Measurements from ENCODE around the gene ISG15. TPM values are rescaled to one million over a fixed set of nuclear protein-coding genes. Genes with fewer than 3 reads are reported as not detected.

ISG15 gene
- polyA plus RNA-seq, 1 of the 3 experiments (the other 2 are of a cell fraction) = 28.6 TPM

DNA sequence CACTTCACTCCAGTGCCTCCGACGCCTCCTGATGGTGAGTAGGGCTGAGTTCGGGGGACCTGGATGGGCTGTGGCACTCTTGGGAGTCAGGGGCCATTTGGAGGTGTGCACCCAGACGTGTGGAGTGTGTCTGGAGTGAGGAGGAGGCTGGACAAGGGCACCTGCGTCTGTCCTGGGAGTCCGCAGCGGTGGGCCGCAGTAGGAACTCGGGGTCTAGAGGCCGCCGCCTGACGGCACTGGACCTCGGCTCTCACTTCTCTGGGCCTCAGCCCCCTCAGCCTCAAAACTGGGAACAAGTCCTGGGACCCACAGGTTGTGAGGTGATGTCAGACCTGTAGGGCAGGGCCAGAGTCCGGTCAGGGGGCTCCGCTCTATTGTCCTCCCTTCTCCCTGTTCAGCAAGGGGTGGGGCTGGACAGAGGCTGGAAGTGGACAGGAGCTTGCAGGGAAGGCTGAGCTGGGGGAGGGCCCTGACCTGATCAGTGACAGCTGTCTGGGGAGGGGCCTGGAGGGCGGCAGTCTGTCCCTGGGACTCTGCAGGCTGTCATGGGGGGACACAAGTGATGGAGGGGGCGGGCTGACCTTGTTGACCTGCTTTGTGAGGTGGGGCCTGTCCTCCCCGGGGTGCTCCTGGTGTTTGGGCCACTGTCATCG is 22.1 kb downstream of the ISG15 start:
- H3K27ac ChIP-seq (ENCODE audit: low read depth in 2 of 2, low read length in 1 of 2) = no peak overlapping the region
- H3K36me3 ChIP-seq (replicated peaks in 1 of 2; ENCODE audit: control insufficient read depth in 1 of 2, insufficient read depth in 2 of 2, low read length in 1 of 2) = no peaks in the 10 kb centered on the region
- TF ChIP-seq, protein P1, sequence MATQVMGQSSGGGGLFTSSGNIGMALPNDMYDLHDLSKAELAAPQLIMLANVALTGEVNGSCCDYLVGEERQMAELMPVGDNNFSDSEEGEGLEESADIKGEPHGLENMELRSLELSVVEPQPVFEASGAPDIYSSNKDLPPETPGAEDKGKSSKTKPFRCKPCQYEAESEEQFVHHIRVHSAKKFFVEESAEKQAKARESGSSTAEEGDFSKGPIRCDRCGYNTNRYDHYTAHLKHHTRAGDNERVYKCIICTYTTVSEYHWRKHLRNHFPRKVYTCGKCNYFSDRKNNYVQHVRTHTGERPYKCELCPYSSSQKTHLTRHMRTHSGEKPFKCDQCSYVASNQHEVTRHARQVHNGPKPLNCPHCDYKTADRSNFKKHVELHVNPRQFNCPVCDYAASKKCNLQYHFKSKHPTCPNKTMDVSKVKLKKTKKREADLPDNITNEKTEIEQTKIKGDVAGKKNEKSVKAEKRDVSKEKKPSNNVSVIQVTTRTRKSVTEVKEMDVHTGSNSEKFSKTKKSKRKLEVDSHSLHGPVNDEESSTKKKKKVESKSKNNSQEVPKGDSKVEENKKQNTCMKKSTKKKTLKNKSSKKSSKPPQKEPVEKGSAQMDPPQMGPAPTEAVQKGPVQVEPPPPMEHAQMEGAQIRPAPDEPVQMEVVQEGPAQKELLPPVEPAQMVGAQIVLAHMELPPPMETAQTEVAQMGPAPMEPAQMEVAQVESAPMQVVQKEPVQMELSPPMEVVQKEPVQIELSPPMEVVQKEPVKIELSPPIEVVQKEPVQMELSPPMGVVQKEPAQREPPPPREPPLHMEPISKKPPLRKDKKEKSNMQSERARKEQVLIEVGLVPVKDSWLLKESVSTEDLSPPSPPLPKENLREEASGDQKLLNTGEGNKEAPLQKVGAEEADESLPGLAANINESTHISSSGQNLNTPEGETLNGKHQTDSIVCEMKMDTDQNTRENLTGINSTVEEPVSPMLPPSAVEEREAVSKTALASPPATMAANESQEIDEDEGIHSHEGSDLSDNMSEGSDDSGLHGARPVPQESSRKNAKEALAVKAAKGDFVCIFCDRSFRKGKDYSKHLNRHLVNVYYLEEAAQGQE (IDR thresholded peaks at IDR 0.05; ENCODE audit: low read depth, low read length) = no peak
- TF ChIP-seq ELF1 (IDR thresholded peaks at IDR 0.05) = no peak
- no peak for TF ChIP-seq NFIC (IDR thresholded peaks at IDR 0.05; ENCODE audit: borderline replicate concordance)
- TF ChIP-seq, protein P2, sequence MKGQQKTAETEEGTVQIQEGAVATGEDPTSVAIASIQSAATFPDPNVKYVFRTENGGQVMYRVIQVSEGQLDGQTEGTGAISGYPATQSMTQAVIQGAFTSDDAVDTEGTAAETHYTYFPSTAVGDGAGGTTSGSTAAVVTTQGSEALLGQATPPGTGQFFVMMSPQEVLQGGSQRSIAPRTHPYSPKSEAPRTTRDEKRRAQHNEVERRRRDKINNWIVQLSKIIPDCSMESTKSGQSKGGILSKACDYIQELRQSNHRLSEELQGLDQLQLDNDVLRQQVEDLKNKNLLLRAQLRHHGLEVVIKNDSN (IDR thresholded peaks at IDR 0.05; ENCODE audit: borderline replicate concordance, low read depth) = no peak
- no peak for TF ChIP-seq NRF1 (IDR thresholded peaks at IDR 0.05; ENCODE audit: low read depth, low read length)
- 95% methylated on average over 14 of the region's 19 CpGs for WGBS (ENCODE audit: low lambda C conversion rate)
- no peaks in the 10 kb centered on the region for H3K9me3 ChIP-seq
- no peaks in the 10 kb centered on the region for H3K9me2 ChIP-seq
- H3K4me2 ChIP-seq = no peak overlapping the region
- H3K4me1 ChIP-seq (ENCODE audit: control insufficient read depth in 1 of 2, insufficient read depth in 2 of 2, low read depth in 1 of 2, low read length in 1 of 2) = peaks cover 0 to 24% of the 10 kb centered on the region in 2 experiments; a peak in 1 of 4 replicates
- no peak overlapping the region for H3K9ac ChIP-seq
- H3K79me2 ChIP-seq (ENCODE audit: insufficient read depth) = no peaks in the 10 kb centered on the region
- CTCF ChIA-PET = interaction anchor here (1.4 to 4.5 kb wide), 7 partner anchors 12 to 85 kb away, joined by 3 to 93 read pairs (median 13); no protein-coding TSS in a partner anchor
- H3F3A ChIP-seq (replicated peaks; ENCODE audit: insufficient read depth) = no peaks in the 10 kb centered on the region
- H3K4me3 ChIP-seq (ENCODE audit: low read depth in 2 of 2, low read length in 1 of 2) = no peak overlapping the region
- POLR2A ChIA-PET = no interaction called here
- H4K20me1 ChIP-seq (ENCODE audit: insufficient read depth) = peaks cover 46% of the 10 kb centered on the region
- H3K27me3 ChIP-seq (ENCODE audit: insufficient read depth) = no peaks in the 10 kb centered on the region
- DNase-seq = no peak
- H2AFZ ChIP-seq (ENCODE audit: low read depth) = no peak overlapping the region

DNA sequence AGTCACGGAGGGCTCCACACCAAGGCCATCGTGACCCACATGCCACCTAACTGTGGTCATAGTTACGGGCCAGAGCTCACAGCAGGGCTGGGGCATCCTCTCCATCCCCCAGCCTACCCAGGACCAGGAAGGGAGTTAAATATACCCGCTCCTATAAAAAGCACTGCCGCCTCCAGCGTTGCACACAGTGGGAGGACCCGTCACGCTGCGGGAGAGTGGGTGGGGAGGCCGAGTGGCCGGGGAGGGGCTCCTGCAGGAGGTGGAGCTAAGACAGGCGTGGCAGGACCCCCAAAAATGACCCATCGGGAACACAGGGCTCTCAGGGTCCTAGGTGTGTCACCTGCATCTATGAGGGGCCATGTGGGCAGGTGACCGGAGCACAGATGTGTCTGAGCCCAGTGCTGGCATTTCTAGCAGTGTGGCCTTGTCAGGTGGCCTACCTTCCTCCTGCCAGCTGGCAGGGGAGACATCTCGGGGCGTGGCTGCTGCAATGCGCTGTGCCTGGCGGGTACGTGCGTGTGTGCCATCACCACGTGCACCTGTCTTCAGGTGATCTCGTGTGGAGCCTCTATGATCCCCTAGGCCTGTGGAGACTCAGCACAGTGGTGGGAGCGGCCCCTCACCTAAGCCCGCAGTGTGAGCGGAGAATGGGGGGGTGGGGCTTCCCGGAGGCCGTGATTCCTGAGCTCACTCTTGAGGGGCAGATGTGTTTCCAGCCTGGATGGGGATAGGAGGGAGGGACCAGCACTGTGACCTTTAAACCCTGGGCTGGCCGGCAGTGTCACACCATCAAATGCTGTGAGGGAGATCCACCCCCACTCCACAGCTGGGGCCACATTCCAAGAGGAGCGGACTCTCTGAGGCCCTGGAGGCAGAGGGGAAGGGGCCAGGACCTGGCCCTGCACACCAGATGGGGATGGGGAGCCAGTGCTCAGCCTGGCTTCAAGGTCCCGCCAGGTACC is 24.4 kb downstream of the ISG15 start:
- no peaks in the 10 kb centered on the region for H3K9me2 ChIP-seq
- H2AFZ ChIP-seq (ENCODE audit: low read depth) = no peak overlapping the region
- H3K4me1 ChIP-seq (ENCODE audit: control insufficient read depth in 1 of 2, insufficient read depth in 2 of 2, low read depth in 1 of 2, low read length in 1 of 2) = peaks cover 0 to 24% of the 10 kb centered on the region in 2 experiments; a peak in 1 of 4 replicates
- H3K9ac ChIP-seq = no peak overlapping the region
- no peak for DNase-seq
- ChIA-PET POLR2A (no interaction called here), CTCF (interaction anchor here (0.8 to 4.5 kb wide), 11 partner anchors 13 to 53 kb away, joined by 3 to 43 read pairs (median 4); partner anchors contain the start of gene AGRN)
- H3K36me3 ChIP-seq (replicated peaks in 1 of 2; ENCODE audit: control insufficient read depth in 1 of 2, insufficient read depth in 2 of 2, low read length in 1 of 2) = no peaks in the 10 kb centered on the region
- H3K79me2 ChIP-seq (ENCODE audit: insufficient read depth) = no peaks in the 10 kb centered on the region
- TF ChIP-seq NFIC (IDR thresholded peaks at IDR 0.05; ENCODE audit: borderline replicate concordance) = no peak
- no peak for TF ChIP-seq EZH2phosphoT487 (IDR thresholded peaks at IDR 0.05; ENCODE audit: borderline replicate concordance, low read depth)
- no peak for TF ChIP-seq FOXM1 (IDR thresholded peaks at IDR 0.05; ENCODE audit: low read depth)
- no peak for TF ChIP-seq YY1 (IDR thresholded peaks at IDR 0.05; ENCODE audit: low read depth)
- no peak for TF ChIP-seq GATA2 (CRISPR knock-in tag; IDR thresholded peaks at IDR 0.05)
- TF ChIP-seq RFX5 (IDR thresholded peaks at IDR 0.05; ENCODE audit: low read length) = no peak
- no peak for TF ChIP-seq EP300 (IDR thresholded peaks at IDR 0.05; ENCODE audit: borderline replicate concordance in 1 of 2, low read depth in 1 of 2, low read length in 1 of 2)
- TF ChIP-seq TAF1 (IDR thresholded peaks at IDR 0.05; ENCODE audit: borderline replicate concordance, low read depth, low read length) = no peak
- no peak for TF ChIP-seq ELF1 (IDR thresholded peaks at IDR 0.05)
- no peak for TF ChIP-seq TCF12 (IDR thresholded peaks at IDR 0.05)
- no peak for TF ChIP-seq CHD2 (IDR thresholded peaks at IDR 0.05; ENCODE audit: low read length, partially characterized antibody)
- H4K20me1 ChIP-seq (ENCODE audit: insufficient read depth) = peaks cover 30% of the 10 kb centered on the region
- no peak overlapping the region for H3K4me3 ChIP-seq (ENCODE audit: low read depth in 2 of 2, low read length in 1 of 2)
- H3K27ac ChIP-seq (ENCODE audit: low read depth in 2 of 2, low read length in 1 of 2) = no peak overlapping the region
- H3K9me3 ChIP-seq = no peaks in the 10 kb centered on the region
- H3K27me3 ChIP-seq (ENCODE audit: insufficient read depth) = no peaks in the 10 kb centered on the region
- H3F3A ChIP-seq (replicated peaks; ENCODE audit: insufficient read depth) = no peaks in the 10 kb centered on the region
- 97% methylated on average over 9 of the region's 30 CpGs for WGBS (ENCODE audit: low lambda C conversion rate)
- H3K4me2 ChIP-seq = no peak overlapping the region
